RCC 7860 (cell line): ENCODE measurements around the gene C4orf50.
"Not testable (repeated sequence)": the region's sequence is repeated elsewhere in the genome, so short reads cannot be mapped to it uniquely, and the experiment has no call there.

Experiments used
- DNase-seq: peaks from one replicate; pipeline ENCODE4 v3.0.0-alpha.2; 2015; ENCODE audit warnings: low spot score
- FAIRE-seq: peaks from 2 replicates; lab custom pipeline; 2012; peaks lifted over from hg19 to GRCh38; lab: Jason Lieb, UNC

The C4orf50 gene

DNA sequence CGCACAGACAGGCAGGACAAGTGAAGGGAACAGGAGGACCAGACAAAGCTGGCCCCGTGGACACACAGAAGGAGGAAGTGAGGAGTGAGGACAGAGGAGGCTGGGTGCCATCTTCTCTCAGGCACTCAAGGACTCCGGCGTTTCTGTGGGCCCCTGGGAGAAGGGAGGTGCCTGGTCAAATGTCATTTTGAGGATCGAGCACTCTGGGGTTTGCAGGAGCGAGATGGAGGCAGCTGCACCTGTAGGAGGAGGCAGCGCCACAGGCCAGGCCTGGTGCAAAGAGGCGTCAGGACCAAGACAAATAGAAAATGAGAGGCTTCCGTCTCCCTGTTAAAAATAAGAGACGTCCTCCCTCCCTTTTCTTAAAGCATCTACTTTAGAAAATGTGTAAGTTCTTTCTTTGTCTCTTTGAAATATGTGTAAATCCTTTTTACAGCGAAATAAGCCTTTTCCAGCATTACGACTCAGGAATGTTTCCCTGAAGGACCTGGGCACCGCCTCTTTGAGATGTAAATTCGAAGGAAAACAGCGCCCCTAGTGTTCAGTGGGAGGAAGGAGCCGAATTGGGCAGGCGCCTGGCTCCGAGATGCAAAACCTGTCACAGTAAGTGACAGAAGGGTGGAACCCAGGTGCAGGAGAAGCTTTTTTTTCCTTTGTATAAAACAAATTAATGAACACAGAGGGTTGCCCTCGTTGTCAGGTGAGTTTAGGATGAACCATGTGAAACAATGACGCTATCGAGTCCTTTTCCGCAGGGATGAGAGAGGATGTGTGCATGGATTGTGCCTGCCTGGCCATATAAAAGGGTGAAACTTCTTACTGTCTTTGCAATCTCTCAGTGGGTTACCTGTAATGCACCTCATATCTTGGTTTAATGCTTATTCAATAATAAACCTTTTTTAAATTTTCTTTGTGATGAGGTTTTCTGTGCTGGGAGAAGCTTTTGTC lies 1.4 kb upstream of the C4orf50 start:
- DNase-seq (peak; percentile 32), FAIRE-seq (peak; percentile 52)

GRCh38 chr4:6017800-6018199 lies 431 bp downstream of the C4orf50 start:
- no peak for DNase-seq
- no peak for FAIRE-seq

DNA sequence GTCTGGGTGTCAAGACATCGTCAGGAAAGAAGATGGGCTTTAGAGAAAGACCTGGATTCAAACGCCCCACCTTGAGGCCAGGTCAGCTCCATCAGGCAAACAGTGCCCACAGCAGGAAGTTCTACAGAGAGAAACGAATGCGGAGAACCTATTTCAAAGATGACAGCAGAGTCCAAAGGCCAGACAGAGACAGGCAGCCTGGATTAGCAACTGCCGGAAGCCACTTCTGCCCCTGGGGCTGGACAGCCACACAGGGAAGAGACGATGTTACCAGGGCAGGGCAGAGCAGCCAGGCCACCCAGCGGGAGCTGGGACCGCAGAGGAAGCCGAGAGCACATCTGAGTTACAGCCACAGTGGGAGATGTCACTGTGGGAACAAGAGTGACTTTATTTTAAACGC lies 1.2 kb downstream of the C4orf50 start:
- DNase-seq = no peak
- no peak for FAIRE-seq

- no peak for DNase-seq
- FAIRE-seq = no peak
Measured at GRCh38 chr4:6013564-6013963, 4.7 kb downstream of the C4orf50 start.

GRCh38 chr4:6012200-6012599 lies 6.0 kb downstream of the C4orf50 start:
- DNase-seq = no peak
- FAIRE-seq = no peak

DNA sequence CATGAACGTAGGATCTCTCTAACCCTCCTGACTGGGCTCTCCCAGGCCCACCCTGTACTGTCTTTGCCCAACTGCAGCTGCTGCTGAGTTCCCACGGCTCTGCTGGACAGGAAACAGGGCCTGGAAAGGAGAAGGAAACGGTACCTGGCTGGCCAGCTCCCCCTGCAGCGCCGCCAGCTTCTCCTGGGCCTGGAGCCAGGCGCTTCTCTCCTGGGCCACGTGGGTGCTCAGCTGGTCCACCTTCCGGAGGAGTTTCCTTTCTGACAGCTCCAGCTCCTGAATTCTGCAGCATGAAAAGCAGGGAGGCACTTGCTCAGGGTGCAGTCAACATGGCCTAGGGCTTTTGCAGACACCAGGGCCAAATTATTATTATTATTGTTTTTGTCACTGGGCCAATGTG lies 6.5 kb downstream of the C4orf50 start:
- DNase-seq (no peak), FAIRE-seq (no peak)

- FAIRE-seq = no peak
- no peak for DNase-seq
Measured at GRCh38 chr4:6011271-6011671, 7.0 kb downstream of the C4orf50 start.

- FAIRE-seq (no peak), DNase-seq (no peak)
Measured at GRCh38 chr4:6010789-6011188, 7.4 kb downstream of the C4orf50 start.

DNA sequence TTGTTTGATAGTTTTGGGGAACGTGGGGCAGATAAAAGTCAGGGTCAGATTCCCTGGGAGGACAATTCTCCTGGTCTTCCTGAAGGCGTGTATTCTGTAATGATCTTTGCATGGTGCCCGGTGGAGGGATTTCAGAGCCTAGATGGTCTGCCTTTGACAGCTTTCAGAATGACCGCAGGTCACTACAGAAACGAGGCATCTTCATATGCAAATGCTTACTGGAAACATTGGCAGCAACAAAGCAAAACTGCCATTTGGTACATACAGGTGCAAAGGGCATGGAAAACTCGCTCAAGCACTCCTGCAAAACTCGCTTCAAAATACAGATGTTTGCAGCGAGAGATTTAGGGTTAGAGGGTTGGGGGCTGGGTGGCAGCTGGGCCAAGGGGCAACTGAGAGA lies 8.8 kb downstream of the C4orf50 start:
- DNase-seq (no peak), FAIRE-seq (no peak)

- DNase-seq = no peak
- FAIRE-seq = no peak
Measured at GRCh38 chr4:6008766-6009385, 9.4 kb downstream of the C4orf50 start.

- no peak for DNase-seq
- no peak for FAIRE-seq
Measured at GRCh38 chr4:6008092-6008551, 10.1 kb downstream of the C4orf50 start.

DNA sequence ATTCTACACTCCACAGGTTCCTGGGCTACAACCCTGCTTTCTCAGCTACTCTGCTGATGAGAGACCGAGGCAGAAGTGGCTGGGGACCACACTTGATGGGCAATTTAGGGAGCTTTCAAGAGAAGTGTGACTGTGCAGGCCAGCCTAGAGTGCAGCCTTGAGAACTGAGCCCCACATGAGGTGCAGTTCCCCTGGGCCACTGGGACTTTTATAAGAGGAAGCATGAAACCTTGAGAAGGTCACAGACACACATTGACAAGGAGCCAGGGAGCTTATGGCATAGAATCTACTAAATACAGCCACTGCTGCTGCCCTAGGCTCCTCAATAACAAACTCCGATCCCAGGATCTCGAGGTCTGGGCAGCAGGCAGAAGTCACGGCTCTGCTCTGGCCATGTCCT lies 13.1 kb downstream of the C4orf50 start:
- DNase-seq = no peak
- no peak for FAIRE-seq

- FAIRE-seq, DNase-seq: not testable (repeated sequence)
Measured at GRCh38 chr4:6003485-6003884, 14.7 kb downstream of the C4orf50 start.

- FAIRE-seq (no peak), DNase-seq (no peak)
Measured at GRCh38 chr4:6002926-6003325, 15.3 kb downstream of the C4orf50 start.

- no peak for FAIRE-seq
- no peak for DNase-seq
Measured at GRCh38 chr4:6002492-6002833, 15.8 kb downstream of the C4orf50 start.

DNA sequence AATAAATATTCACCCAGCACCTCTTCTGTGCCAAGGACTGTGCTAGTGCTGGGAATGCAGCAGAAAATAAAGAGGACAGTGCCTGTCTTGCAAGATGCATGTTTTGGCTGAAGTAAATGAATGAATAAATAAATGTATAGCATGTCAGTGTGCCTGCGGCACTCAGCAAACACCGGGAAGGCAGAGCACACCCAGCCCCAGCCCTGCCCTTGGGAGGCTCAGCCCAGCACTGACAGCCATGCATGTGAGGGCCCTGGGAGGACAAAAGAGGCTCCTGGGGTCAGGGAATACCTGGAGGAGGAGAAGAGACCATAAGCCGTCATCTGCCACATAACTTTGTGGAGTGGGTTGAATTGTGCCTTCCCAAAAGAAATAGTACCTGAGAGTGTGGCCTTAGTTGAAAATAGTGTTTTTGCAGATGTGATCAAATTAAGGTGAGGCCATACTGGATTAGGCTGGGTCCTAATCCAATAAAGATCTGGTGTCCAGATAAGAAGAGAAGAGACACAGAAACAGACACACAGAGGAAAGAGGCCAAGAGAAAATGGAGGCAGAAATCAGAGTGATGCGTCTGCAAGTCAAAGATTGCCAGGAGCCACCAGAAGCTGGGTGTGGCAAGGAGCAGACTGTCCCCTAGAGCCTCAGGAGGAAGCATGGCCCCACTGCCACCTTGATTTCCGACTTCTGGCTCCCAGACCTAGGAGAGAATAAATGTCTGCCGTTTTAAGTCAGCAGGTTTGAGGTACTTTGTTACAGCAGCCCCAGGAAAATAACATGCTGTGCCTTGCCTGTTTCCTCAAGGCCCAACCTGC lies 16.3 kb downstream of the C4orf50 start:
- FAIRE-seq (no peak), DNase-seq (no peak)

- FAIRE-seq (no peak), DNase-seq (no peak)
Measured at GRCh38 chr4:5999830-6000365, 18.3 kb downstream of the C4orf50 start.

GRCh38 chr4:5999356-5999755 lies 18.9 kb downstream of the C4orf50 start:
- FAIRE-seq = no peak

DNA sequence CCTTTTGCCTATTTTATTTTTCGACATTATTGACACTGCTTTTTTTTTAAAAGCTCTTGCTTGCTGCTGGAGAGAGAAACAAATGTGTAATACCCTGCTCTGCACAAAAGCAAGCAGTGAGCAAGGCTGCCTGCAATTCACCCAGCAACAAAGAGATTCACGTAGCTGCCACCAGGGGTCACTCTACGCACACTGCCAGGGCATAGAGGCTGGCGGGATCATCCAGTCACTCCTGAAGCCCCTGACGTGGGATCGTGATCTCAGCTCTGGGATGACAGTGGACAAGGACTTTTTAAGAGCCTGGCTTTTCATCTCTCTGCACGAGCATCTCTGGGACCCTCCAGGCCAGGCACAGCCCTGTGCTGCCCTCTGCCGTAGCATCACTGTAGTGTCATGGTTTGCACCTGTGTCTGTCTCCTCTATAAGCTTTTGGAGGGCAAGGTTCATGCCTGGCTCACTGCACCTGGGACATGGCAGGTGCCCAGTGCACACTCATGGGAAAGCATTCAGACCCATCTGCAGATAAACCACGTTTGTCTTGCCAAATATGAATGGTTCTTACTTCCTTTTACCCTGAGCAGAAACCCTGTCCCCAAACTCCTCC lies 19.8 kb downstream of the C4orf50 start:
- FAIRE-seq = no peak
- DNase-seq = peak; percentile 39

More at GRCh38 chr4:5999356-5999755, 18.9 kb downstream of the C4orf50 start:
- no peak for DNase-seq

GRCh38 chr4:5996641-5997040 lies 21.6 kb downstream of the C4orf50 start:
- DNase-seq (no peak), FAIRE-seq (no peak)
